Limb (tissue), 2 donors: ENCODE measurements around the gene PNLIP.

ENCODE experiments used
- DNase-seq, 2 donors: peaks; one replicate each; pipeline ENCODE4 v3.0.0-alpha.2; 2016; ENCODE audit errors: extremely low spot score in 2 of 2

The PNLIP gene

DNA sequence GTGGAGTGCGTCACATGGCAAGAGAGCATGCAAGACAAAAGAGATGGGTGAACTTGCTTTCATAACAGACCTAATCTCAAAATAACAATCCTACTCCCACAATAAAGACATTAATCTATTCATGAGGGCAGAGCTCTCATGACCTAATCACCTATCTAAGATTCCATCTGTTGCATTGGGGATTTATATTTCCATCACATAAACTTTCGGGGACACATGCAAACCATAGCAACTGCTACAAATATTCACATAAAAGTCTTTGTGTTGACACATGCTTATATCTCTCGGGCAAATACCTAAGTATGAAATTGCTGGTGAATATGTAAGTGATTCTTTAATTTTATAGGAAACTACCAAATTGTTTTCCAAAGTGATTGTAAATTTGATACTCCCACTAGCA is 29.1 kb downstream of the PNLIP start:
- DNase-seq: no peak

DNA sequence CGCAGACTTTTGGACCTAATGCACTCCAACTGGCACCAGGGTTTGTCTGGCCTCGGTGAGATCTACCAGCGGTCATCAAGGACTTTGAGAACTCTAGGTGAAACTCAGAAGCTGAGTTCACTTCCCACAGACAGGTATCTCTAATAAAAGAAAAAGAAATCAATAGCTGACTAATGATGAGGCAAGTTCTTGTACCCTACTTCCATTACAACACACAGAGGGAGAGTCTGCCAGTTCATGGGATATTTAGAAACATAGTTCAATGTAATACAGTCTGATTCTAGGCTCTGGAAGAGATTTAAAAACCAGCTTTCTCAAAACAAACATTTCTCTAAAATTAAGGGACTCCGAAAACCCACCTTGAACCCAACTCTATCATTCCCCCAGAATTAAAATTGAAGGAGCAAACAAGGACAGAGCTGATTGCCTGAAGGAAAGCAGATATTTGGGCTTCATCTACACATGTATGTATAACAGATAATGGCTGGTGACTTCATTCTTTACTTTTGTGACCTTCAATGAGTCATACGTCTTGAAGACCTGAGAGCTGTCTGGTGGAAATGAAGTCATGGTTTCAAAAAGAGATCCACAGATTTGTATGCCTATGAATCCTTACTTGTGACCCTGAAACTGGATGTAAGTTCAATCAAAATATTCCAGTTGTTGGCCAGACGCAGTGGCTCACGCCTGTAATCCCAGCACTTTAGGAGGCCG is 42.3 kb downstream of the PNLIP start:
- DNase-seq: no peak

DNA sequence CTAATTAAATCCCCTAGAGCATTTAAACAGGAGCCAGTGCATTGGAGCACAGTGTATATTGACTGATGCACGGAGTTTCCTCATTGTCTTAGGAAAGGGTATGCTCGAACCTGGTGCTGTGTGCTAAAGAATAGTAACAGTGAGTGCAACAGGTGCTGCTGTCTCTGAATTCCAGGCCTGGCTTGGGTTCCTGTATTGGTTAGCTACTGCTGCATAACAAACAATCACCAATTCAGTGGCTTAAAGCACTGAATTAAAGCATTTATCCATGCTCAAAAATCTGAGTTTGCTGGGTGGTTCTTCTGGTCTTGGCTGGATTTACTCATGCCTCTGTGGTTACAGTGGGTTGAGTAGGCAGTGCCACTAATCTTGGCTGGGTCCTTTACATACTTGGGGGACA is 43.3 kb downstream of the PNLIP start:
- no peak for DNase-seq

DNA sequence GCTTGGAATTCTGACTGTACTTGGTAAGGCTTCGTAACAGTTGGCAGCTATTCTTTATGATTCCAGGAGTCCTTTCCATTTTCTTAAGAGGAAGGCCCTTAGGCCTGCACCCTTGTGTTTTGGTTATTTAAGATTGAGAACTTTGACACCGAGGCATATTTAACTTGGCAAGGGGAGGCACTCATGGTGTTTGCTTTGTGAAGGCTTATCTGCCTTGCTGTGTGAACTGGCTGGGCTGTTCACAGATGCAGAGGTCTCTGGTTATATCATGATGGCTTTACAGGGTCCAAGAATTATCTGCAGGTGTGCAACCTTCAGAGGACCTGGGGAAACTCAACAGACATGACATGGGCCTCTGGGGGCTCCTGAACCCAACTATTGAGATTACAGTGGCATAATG is 44.2 kb downstream of the PNLIP start:
- no peak for DNase-seq

DNA sequence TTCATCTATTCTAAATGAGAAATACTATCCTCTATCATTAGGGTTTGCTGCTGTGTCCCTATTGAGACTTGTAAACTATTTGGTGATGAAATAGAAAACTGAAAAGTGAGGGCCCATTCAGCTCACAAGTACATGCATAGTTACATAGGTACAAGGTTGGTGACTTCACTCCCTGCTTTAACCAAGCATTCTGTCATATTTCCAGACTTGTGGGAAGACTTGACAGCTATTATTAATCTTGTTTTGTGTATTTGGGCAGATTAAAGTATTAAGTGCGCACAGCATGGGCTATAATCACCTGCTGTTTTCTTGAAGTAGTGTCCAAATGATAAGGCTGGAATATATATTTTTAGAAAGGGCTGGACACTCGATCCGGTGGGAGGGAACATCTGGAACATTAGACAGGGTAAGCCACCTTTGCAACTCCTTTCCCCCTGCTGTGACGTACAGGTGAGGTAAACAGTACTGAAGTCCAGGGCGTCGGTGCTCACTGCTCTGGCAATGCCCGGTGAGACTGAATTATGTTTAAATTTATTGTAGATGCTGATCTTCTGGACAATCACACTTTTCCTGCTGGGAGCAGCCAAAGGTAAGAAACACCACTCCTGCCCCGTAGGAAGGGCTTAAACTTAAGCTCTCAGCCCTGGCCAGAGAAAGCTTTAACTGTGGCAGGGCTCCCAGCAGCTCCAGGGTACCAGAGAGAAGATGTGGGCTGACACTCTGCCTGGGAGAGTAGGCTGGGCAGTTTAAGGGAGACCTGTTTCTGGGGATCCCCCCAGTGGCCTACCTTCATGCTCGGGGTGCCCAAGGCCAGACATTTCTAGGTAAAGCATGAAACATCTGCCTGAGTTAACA is 45.1 kb downstream of the PNLIP start, which contains the start of gene PNLIPRP1:
Gene PNLIPRP1 (plus strand): TSS at position 370 of the 855 bp plus-strand sequence. CDS start 171 bp downstream, at position 541.
- no peak for DNase-seq

DNA sequence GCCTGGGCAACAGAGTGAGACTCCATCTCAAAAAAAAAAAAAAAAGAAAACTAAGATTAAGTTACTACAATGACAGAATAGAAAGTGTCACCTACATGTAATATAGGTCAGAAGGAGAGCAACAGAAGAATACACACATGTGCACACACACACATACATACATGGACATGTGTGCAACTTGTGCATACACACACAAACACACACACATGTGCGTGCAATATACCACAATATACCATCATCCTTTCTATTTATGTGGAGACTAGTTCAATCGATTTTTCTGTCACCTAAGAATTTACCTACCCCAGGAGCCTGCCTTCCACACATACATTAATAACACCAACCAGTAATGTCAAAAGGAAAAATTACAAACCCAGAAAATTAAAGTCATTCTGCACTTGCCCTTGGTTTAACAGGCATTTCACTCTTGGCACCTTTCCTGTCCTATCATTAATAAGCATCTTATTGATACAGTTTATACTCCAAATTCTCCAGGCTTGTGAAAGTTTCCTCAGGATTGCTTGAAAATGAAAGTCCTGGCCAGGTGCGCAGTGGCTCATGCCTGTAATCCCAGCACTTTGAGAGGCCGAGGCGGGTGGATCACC is 47.5 kb downstream of the PNLIP start:
- DNase-seq: no peak

DNA sequence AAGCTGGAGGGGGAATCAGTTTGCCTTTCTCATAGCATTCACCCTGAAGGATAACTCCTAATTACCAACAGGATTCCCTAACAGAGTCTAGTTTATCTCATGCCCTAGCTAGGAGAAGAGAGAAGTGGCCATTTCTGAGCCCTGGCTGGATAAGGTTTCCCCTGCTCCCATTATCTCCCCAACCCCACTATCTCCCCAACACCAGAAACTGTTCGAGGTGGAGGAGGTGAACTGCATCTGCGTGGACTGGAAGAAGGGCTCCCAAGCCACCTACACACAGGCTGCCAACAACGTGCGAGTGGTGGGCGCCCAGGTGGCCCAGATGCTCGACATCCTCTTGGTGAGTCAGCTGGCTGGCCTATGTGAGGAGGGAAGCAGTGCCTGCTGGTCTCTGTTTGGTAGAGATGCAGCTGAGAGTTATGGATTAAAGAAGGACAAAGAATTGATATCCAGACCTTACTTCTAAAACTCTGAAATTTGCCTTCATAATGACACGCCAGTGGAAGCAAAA is 48.8 kb downstream of the PNLIP start:
- no peak for DNase-seq

DNA sequence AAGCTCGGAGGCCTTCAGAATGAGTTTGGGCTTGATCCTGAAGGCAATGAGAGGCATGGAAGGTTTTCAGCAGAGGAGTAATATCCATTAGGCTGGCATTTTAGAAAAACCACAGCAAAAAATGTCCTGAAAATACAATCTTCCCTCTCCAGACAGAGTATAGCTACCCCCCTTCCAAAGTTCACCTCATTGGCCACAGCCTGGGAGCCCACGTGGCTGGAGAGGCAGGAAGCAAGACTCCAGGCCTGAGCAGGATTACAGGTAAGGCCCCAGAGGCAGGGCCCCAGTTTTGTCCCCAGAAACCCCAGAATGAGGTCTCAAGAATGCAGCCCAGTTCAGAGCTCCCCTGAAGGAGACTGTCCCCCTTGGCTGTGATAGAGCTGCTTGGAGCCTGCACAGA is 50.3 kb downstream of the PNLIP start:
- no peak for DNase-seq

DNA sequence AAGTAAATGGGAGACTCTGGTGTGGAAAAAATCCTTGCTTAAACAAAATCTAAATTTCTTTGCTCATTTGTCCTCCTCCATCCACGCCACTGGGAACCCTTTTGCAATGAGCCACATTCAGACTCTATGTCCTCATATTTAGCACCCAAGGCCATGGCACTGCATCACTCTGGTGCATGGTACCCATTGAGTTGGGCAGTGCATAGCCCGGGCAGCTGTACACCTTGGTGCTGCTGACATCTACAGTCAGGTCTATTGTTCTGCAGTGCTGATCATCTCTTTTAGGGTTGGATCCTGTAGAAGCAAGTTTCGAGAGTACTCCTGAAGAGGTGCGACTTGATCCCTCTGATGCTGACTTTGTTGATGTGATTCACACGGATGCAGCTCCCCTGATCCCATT is 51.8 kb downstream of the PNLIP start:
- no peak for DNase-seq

DNA sequence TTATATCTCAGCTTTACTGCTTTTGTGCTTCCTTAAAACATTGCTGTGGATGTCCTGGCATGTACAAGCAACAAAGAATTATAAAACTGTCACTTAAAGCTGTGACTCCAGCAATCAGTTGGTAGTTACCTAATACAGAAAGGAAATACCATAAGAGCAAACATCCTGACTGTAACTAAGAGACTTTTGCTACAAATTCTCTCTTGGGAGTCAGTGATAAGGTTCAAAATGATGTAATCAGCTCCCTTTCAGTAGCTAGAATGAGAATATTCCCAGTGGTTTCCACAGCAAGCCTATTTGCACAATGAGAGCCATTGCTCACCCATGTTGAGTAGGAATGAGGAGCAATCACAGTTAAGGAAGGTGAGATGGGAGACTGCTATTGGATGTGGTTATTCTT is 52.6 kb downstream of the PNLIP start:
- DNase-seq: no peak

DNA sequence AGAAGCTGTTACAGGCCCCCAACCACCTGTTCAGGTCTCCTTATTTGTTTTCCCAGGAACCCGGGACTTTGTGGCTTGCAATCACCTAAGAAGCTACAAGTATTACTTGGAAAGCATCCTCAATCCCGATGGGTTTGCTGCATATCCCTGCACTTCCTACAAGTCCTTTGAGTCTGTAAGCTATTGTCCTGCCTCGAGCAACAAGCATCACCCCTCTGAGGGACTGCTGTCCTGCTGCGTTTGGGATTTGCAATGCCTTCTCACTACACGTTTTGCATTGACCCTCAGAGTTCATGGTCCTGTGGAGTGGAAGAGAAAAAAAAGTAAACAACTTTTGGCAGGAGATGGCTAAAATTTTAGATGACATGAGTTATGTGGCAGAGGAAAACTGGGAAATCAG is 54.3 kb downstream of the PNLIP start:
- DNase-seq: no peak

DNA sequence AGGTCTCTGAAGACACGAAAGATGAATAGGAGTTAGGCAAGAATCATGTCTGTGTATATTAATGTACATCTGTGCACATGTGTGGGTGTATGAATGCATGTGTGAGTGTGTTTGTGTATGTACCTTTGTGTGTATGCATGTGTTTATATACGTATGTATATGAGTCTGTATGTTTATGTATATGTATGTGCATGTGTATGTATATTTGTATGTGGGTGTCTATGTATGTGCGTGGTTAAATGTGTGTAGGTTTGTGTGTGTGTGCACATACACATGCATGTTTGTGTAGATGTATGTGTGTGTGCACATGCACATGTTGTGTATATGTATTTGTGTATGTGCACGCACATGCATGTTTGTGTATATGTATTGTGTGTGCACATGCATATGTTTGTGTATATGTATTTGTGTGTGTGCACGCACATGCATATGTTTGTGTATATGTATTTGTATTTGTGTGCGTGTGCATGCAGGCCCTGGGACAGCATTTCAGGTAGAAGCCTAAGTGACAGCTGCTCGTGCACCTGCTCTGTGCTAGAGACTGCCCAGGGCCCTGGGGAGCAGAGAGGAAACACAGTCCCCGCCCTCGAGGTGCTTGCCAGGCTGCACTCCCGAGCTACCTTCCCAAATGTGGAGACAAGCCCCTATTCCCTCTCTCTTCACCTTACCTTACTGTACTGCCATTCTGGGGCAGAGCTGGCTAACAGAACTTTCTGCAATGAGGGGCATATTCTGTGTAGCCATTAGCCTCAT is 57.1 kb downstream of the PNLIP start:
- DNase-seq: no peak

DNA sequence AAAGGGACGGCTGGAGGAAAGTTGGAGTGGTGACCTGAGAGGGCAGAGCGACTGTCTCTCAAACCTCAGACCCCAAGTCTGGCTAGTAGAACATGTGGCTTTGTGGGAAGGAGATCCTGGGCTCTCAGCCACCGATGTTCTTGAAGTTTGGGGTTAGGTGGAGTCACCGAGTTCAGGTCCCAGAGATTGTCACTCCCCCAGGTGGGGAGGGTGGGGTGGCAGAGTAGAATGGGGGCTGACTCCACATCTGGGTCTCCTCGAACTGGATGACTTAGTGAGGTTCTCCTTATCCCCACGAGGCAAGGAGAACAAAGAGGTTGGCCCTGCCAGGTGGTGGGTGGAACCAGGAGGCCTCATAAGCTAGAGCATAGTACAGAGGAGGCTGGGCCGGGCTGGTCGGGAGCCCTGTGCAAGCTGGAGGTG is 60.3 kb downstream of the PNLIP start:
- DNase-seq: no peak

DNA sequence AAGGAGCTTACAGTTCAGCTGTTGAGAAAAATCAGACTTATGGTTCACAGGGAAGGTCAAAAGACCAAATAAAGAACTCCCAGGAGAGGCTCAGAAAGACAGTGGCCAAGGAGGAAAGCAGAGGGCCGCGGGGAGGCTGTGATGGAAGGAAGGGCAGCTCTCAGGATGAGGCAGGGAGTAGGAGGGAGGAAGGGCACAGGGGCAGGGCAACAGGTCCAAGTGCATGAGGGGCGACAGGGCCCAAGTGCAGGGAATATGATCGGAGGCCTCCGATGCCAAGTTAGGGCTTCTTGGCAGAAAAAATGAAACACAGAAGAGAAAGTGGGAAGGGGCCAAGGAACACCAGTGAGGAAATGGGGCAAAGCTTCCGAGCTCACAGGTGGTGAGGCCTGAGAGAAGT is 61.6 kb downstream of the PNLIP start:
- no peak for DNase-seq

DNA sequence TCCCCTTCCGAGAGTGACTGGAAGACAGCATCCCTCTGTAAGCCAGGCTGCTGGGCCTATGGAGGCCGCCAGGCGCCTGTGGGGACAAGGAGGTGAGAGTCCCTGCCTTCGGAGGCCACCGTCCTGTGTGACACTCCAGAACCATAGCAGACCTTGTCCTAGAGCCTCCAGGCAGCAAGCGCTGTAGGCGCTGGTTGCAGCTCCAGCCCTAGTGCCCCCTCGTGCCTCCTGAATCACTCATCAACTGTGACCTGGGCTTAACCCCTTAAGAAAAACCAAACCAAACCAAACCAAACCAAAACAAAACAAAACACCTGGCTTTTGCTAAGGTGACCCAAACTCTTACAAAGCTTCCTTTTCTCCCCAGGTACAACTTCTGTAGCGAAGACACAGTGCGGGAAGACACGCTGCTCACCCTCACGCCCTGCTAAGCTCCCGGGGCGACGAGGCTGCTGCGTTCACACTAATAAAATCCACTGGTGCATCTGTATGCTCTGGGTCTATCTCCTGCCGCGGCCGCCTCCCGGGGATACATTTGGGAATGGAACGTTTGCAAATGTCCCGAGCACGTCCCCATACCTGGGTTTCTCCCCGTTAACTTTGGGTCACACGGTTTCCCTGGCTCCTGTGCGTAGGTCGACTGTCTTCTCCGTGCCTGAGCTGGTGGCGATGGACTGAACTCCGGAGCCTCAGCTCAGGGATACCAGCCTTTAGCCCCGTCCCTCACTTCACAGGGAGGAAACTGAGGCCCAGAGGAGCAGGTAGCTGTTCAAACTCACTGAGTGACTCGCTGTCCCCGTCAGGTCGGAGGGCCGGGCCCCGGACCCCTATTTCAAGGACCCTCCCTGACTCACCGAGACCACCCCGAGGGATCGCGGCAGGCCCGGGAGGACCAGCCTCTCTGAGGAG is 63.2 kb downstream of the PNLIP start:
- DNase-seq: no peak

DNA sequence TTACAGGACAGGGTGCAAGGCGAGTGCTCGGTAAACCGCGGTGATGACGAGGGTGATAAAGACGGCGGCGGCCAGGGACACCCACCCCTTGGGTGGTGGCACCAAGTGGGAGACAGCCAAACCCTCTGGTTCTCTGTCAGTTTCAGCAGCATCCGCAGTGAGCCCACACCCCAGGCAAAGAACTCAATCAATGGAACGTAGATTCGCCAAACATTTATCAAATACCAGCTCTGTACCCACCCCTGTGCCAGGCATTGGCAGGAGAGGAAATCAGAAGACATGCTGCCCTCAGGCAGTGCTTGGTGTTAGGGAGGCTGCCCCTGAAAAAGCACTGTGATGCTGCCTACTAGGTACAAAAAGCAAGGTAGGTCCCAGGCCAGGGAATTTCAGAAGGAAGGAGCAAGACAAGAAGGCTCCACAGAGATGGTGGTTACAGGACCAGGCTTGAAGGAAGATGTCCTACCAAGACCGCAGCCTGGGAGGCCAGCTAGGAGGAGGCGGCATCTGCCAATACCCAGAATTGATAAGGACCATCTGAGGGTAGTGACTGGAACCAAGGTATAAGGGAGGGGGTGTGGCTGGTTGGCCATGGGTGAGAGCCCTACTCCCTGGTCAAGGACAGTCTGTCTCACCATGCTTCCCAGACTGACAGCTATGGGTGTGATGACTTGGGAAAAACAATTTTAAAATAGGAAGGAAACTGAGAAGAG is 64.9 kb downstream of the PNLIP start:
- no peak for DNase-seq

DNA sequence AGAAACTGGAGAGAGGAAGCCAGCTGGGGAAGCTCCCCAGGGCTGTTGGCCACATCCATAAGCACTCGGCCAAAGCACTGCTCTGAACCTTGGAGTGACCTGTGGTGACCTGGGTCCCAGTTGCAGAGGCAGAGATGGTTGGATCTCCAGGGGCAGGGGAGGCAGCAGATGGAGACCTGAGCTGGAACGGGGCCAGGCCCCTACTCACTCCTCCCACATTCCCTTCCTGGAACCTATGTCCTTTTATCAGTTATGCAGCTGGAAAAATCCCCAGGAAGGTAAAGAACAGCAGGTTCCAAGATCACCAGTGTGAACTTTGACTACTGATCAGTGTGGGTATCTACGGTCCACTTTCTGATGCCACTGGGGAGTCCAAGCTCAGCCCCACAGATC is 65.4 kb downstream of the PNLIP start:
- no peak for DNase-seq

DNA sequence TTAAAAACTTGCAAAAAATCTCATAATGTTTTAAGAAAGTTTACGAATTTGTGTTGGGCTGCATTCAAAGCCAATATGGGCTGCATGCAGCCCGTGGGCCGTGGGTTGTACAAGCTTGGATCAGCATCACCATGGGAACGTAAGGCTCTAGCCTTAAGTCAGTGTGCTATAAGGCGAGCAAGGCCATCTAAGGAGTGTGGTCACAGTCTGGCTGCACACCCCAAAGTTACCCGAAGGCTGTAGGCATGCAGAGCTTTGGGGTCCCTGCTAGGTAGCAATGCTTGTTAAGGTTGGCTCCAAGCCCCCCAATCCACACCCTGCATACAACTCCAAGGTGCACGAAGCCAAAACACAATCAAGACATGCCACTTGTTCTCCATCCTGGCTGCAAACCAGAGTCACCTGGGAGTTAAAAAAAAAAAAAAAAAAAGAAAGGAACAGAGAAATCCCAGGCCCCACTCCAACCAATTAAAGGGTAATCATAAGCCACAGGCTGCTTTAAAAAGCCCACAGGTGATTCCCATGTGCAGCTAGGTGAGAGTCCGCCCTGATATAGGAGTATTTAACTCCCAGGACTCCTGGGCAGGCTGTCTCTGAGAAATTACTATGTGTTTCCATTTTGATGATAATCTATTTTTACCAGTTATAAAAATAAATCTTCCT is 66.5 kb downstream of the PNLIP start:
- no peak for DNase-seq

DNA sequence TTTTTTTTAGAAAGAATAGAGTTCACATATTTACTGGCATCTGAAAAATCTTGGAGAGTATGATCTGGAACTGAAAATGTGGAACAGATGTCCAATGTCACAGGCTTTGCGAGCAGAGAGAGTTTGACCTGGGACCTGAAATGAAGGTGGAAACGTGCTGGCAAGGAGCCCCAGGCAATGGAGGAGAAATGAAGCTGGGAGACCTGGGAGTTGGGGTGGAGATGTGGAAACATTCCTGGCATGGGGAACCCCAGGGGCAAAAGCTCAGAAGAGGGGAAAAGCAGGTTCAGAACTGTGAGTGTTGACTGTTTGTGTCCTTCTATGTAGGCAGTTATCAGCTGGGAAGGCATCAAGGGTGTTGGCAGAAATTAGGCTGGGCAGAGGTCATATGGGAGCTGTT is 67.7 kb downstream of the PNLIP start:
- no peak for DNase-seq
